ENCODE data around the gene RPA3.

The RPA3 gene

DNA sequence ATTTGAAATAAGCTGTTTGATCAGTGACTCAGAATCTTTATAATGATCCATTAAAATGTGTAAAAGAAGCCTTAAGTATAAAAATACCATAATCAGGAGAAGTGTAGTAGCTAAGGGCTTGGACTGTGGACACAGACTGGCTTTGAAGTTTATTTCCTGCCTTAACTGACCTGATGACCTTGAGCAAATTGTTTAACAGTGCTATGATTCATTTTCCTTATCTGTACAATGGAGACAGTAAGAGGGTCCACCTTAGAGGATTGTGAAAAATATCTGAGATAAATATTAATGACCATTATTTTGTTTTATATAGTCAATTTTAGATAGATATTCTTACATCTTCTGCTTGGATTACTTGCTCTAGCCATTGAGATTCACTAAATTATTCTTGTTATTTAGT is 13.3 kb upstream of the RPA3 start:
- DNase-seq = no peak

GRCh38 chr7:7720750-7721621 is 2.6 kb upstream of the RPA3 start:
- no peak for DNase-seq

DNA sequence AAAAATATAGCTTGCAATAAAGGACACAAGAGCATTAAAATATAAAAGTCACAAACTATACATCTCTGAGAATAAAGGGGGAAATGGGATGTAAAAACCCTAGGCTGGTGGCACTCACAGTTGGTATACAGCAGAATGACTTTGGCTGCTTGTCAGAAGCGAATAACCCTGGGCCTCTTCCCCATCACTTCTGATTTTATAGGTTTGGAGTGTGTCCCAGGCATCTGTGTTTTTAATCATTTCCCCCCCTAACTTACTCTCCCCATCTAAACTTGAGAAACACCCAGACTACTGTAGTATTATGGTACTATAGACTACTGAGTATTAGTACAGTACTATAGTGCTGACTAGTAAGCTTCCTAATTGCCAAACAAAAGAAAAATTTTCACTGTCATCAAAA is 1.8 kb upstream of the RPA3 start:
- DNase-seq = no peak

DNA sequence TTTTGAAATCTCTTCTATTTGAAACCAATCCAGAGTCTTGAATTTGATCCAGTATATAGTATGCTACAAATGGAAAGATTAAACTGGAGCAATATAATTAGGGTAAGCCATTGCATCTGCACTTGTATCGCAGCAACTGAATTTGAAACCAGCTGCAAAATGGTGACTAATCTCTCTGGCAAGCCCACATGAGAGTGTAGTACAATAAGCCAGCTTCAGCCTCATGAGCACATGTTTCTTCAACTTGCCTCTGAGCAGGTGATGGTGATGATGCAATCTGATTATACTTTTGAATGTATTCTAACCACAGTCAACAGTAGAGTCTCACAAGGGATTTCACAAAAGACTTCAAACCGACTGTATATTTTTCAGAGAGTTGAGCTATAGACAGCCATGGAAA is 829 bp upstream of the RPA3 start:
- peak; percentile 30 for DNase-seq

GRCh38 chr7:7713730-7714129 is 4.7 kb downstream of the RPA3 start:
- no peak for DNase-seq

DNA sequence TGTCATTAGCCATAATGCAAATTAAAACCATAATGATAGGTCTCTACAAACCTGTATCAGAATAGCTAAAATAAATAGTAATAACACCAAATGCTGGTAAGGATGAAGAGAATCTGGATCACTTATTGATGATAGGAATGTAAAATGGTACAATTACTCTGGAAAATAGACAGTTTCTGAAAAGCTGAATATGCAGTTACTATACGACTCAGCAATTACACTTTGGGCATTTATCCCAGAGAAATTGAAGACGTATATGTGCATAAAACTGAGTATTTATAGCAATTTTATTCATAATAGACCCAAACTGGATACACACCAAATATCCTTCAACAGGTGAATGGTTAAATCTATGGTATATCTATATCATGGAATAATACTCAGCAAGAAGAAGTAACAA is 7.9 kb downstream of the RPA3 start:
- DNase-seq = no peak

DNA sequence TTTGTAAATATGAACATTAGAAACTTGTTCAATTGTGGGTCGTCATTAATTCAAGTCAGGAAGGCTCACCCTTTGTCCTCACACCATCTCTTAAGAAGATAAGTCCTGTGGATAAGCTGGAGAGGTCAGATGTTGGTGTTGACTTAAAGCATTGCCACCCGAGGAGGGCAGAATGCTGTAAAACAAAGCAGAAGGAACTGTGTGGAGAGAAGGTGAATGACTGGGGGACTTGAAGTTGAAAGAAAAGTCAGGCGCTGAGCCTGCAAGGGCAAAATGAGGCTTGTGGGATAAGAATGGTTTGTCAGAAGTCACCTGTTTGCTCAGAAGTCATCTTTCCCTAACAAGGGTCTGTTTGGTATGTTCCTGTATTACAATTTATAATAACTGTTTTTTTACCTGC is 9.1 kb downstream of the RPA3 start:
- no peak for DNase-seq

- DNase-seq = no peak
These were observed 10.6 kb downstream of the RPA3 start for GRCh38 chr7:7707806-7708205.

- DNase-seq = no peak
These were observed 11.2 kb downstream of the RPA3 start for GRCh38 chr7:7707246-7707645.

DNA sequence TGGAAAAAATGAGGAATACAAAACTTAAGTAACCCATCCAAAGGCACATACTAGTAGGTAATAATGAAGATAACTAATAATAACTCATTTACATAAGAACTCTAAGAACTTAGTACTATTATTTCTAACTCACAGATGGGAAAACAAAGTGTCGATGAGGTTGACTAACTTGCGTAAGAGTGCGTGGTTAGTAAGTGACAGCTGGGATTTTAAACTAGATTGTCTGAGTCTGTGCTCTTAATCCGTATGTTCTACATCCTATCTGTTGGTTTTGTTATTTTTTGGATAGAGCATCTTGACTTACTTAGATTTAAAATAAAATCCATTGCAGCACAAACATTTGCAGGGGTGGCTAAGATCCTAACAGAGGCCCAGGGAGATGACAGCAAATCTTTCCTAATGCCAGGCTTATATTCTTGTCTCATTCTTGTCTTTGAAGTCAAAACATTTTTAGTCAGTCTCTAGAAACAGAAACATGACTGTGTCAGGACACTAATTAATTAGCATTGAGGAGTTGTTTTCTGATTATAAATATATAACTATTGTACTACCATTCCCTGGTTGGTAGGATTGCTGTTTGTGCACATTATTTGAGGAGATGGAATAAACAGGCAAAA is 11.7 kb downstream of the RPA3 start:
- no peak for DNase-seq

GRCh38 chr7:7706101-7706511 is 12.3 kb downstream of the RPA3 start:
- DNase-seq = no peak

GRCh38 chr7:7705318-7705717 is 13.1 kb downstream of the RPA3 start:
- DNase-seq = no peak

DNA sequence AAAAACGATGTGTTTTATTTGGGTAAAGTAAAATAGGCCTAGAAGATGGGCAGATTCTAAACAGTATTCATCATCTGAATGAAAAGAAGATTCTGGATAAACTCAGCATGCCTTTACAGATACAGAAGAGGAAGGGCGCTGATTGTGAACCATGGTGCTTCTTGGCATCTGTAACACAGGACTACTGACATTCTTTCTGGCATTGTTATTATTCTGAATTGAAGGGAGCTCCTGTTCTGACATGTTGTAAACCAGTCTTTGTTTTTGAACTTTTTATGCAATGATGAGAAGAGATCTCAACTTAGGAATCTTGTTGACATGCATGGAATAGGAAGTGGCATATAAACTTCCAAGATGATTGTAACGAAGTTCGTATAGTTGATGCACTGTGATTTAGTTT is 13.5 kb downstream of the RPA3 start:
- no peak for DNase-seq

GRCh38 chr7:7703427-7703826 is 15.0 kb downstream of the RPA3 start:
- no peak for DNase-seq

DNA sequence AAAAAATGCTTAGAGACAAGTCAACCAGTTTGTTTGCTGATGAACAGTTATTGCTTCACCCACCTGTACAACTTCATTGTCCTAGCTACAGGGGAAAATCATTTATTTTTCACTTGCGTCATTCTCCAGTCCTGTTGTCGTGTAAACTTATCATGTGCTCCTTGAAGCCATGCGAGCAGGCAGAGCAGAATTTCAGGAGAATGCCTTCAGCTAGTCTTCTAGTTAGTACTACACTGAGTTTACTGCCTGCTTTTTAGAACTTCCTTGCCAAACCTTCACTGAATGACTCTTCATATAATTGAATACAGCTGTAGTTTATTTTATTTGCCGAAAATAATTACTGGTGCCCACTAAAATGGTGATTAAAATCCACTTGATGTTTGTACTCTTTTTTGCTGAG is 15.6 kb downstream of the RPA3 start:
- DNase-seq = no peak

DNA sequence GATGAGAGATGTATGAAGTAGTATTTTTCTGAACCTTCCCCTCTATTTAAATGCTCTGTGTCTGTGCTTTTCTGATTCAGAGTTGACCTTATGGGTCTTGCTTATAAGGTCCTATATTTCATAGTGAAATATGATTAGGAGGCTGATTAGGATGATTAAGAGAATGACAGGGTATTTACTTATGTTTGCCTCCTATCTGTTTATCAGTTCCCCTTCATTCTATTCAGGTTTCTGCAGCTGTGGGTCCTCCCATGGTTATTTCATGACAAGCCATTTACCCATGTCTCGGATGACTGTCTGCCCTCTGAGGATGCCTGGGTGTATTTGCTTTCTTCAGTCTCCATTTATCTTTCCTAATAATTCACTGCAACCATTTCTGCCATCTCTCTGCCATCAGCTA is 16.9 kb downstream of the RPA3 start:
- no peak for DNase-seq

DNA sequence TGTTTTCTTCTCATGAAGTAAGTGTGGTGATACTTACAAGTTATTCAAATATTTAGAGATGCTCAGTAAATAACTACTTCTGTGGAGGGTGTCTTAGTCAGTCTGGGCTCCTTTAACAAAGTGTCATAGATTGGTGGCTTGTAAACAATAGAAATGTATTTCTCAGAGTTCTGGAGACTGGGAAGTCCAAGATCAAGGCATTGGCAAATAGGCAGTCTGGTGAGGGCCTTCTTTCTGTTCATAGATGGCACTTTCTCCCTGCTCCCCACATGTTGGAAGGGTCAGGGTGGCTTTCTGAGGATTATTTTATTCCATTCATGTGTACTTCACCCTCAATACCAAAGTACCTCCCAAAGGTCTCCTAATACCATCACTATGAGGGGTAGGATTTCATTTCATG is 18.4 kb downstream of the RPA3 start:
- DNase-seq = no peak

DNA sequence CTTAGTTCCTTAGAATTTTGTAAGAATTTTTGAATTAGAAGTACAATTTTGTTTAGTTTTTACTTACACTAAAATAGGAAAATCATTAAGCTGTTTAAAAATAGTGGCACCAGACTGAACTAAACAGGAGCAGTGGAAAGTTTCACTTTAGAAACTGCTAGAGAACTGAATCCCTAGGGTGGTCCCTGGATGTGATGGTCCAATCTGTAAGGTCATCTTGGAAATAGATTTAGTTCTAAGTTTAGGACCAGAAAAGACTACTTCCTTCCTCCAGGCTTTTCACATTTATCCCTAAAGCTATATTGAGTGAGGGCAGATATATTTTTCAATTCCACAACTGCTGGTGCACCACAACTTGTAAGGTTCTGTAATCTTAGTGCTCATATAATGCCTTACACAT is 19.0 kb downstream of the RPA3 start:
- DNase-seq = no peak

DNA sequence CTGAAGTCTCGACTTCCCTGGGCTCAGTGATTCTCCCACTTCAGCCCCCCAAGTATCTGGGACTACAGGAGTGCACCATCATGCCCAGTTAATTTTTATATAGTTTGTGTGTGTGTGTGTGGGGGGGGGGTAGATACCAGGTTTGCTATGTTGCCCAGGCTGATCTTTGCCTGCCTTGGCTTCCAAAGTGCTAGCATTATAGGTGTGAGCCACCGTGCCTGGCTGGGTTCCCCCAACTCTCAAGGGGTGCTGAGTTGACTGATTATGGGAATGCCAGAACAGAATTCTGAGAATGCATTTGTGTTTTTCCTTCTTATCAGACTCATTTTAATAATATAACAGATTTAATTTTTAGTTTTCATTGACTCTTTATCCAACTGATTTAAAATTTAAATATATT is 19.5 kb downstream of the RPA3 start:
- DNase-seq = no peak

DNA sequence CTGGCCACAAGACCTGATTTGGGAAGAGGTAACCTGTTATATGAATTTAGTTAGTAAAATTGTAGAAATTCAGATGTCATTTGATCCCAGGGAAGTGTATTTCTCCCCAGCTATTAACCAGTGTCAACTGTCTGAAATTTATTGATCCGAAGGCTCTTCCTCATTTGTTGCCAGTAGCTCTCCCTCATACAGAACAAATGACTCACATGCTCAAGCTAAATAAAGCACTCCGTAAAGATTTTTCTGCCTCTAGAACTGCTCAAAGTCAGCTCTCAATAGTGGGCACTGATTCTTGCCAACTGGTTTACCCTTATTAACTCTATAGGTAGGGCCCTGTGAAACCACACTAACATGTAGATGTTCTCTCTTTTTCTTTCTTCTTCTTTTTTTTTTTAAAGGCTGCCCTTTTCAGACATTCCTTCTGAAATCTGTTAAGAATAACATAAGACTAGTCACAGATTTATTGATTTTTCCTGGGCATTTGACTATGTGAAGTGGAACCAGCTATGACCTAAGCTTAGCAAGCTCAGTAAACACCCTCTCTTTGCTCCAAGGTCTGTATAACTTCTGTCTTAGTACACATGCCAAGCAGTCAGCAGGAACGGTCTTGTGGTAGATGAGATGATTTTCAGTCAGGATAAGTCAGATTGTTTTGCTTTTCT is 21.8 kb downstream of the RPA3 start:
- DNase-seq = no peak

DNA sequence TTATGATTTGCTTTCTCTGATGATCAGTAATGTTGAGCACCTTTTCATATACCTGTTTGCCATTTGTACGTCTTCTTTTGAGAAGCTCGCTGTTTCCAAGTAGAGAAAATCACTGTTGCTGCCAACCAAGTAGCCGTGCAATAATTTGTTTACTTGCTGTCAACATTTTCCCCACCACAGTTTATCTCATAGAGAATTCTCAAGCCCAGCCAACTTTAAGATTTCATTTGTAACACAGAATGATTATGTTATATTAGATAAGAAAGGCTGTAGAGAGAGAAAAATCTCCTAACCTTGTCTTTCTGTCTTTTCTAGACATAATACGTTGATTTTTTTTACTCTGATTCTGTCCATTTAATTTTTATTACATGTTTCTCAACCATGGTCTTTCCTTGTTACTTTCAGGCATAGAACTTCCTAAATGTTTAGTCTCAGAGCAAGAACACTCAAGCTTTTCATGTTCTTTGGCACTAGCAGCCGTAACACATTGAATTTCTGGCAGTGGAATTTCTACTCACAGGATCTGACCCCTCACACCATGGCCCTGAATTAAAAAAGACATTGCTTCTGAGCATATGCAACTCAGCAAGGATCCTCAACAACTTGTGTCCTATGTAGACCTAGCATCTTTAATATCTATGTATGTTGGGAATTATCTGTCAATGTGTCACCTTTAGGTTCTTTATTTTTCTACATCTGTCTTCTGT is 23.1 kb downstream of the RPA3 start:
- no peak for DNase-seq

- no peak for DNase-seq
These were observed 23.9 kb downstream of the RPA3 start for GRCh38 chr7:7694542-7694941.

- no peak for DNase-seq
These were observed 24.5 kb downstream of the RPA3 start for GRCh38 chr7:7693881-7694280.

DNA sequence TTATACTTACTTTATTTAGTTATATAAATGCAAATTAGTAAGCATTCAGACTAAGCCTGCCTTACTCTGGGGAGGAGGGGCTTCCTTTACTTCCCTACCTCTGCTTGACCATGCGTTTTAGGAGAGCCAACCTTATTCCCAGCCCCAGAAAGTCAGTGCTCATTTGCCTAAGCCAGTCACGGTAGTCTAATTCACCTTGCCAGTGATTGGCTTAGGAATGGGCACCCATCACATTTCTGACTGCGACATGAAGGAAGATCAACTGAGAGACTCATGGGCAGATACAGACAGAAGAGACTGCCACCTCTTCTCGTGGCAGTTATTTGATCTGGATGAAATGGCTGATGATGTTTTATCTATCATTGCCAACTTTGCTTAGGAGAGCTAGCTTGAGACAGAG is 29.5 kb downstream of the RPA3 start:
- DNase-seq = peak; percentile 23
